H9 (cell line): ENCODE data around the gene KCNMA1. TPM values are rescaled to one million over a fixed set of nuclear protein-coding genes. Genes with fewer than 3 reads are reported as not detected.

Experiments used
- DNase-seq: peaks from one replicate; pipeline ENCODE4 v3.0.0-alpha.2; 2017
- H2AFZ ChIP-seq: one replicate; pipeline ENCODE4 v1.6.1; 2013; ENCODE audit warnings: mild to moderate bottlenecking, low read length, control low read depth, moderate library complexity
- H2AK5ac ChIP-seq: 2 replicates; pipeline ENCODE4 v1.6.1; 2013; ENCODE audit warnings: low read length, control low read depth, mixed read lengths; ENCODE audit not compliant: insufficient read length
- H2BK120ac ChIP-seq: one replicate; pipeline ENCODE4 v1.6.1; 2013; ENCODE audit warnings: low read depth, mild to moderate bottlenecking, low read length, control low read depth, inconsistent platforms; ENCODE audit not compliant: poor library complexity, severe bottlenecking
- H2BK12ac ChIP-seq: 2 replicates; pipeline ENCODE4 v1.6.1; 2013; ENCODE audit warnings: low read length, control low read depth, mixed read lengths, low read depth; ENCODE audit not compliant: insufficient read length
- H2BK15ac ChIP-seq: 2 replicates; pipeline ENCODE4 v1.6.1; 2013; ENCODE audit warnings: low read depth, low read length, control low read depth
- H2BK20ac ChIP-seq: one replicate; pipeline ENCODE4 v1.6.1; 2013; ENCODE audit warnings: low read depth, mild to moderate bottlenecking, low read length, control low read depth, inconsistent platforms; ENCODE audit not compliant: poor library complexity, severe bottlenecking
- H2BK5ac ChIP-seq: 2 replicates; pipeline ENCODE4 v1.6.1; 2013; ENCODE audit warnings: low read length, control low read depth, mixed read lengths; ENCODE audit not compliant: insufficient read length
- H3K14ac ChIP-seq: 2 replicates; pipeline ENCODE4 v1.6.1; 2013; ENCODE audit warnings: low read length, control low read depth; ENCODE audit not compliant: insufficient read depth
- H3K18ac ChIP-seq: 2 replicates; pipeline ENCODE4 v1.6.1; 2013; ENCODE audit warnings: low read depth, mild to moderate bottlenecking, mixed read lengths, low read length, control low read depth; ENCODE audit not compliant: insufficient read length
- H3K23ac ChIP-seq: 2 replicates; pipeline ENCODE4 v1.6.1; 2013; ENCODE audit warnings: low read length, control low read depth, mixed read lengths, low read depth; ENCODE audit not compliant: insufficient read length
- H3K23me2 ChIP-seq: 2 replicates; pipeline ENCODE4 v1.6.1; 2013; ENCODE audit warnings: low read depth, mild to moderate bottlenecking, mixed read lengths, low read length, control low read depth; ENCODE audit not compliant: insufficient read length, poor library complexity, severe bottlenecking
- H3K27ac ChIP-seq: 2 replicates; pipeline ENCODE4 v1.5.1; 2013; ENCODE audit warnings: low read length, control low read depth, mixed read lengths, low read depth; ENCODE audit not compliant: insufficient read length
- H3K27me3 ChIP-seq: 2 replicates; pipeline ENCODE4 v1.6.1; 2013; ENCODE audit warnings: low read length, control low read depth, inconsistent platforms; ENCODE audit not compliant: insufficient read depth
- H3K4ac ChIP-seq: 2 replicates; pipeline ENCODE4 v1.6.1; 2013; ENCODE audit warnings: low read depth, mild to moderate bottlenecking, control low read depth, inconsistent platforms, low read length, moderate library complexity
- H3K4me1 ChIP-seq: 2 replicates; pipeline ENCODE4 v1.6.1; 2013; ENCODE audit warnings: low read length, control low read depth, inconsistent platforms; ENCODE audit not compliant: insufficient read depth
- H3K4me2 ChIP-seq: 2 replicates; pipeline ENCODE4 v1.6.1; 2013; ENCODE audit warnings: low read length, control low read depth, mixed read lengths; ENCODE audit not compliant: insufficient read length, insufficient read depth
- H3K56ac ChIP-seq: 2 replicates; pipeline ENCODE4 v1.6.1; 2013; ENCODE audit warnings: low read depth, mild to moderate bottlenecking, mixed read lengths, low read length, control low read depth; ENCODE audit not compliant: insufficient read length
- H3K79me1 ChIP-seq: 2 replicates; pipeline ENCODE4 v1.6.1; 2013; ENCODE audit warnings: low read depth, mild to moderate bottlenecking, moderate library complexity, low read length, control low read depth, inconsistent platforms; ENCODE audit not compliant: insufficient read depth, poor library complexity, severe bottlenecking
- H3K79me2 ChIP-seq: 2 replicates; pipeline ENCODE4 v1.6.1; 2013; ENCODE audit warnings: low read length, control low read depth, inconsistent platforms; ENCODE audit not compliant: insufficient read depth
- H3K9ac ChIP-seq: 2 replicates; pipeline ENCODE4 v1.6.1; 2013; ENCODE audit warnings: low read length, control low read depth, mixed read lengths; ENCODE audit not compliant: insufficient read length; ENCODE audit errors: extremely low read depth
- H3K9me3 ChIP-seq: one replicate; pipeline ENCODE4 v1.6.1; 2013; ENCODE audit warnings: low read depth, low read length, inconsistent platforms; ENCODE audit not compliant: control insufficient read depth
- H3T11ph ChIP-seq: one replicate; pipeline ENCODE4 v1.6.1; 2013; ENCODE audit warnings: mild to moderate bottlenecking, low read length, control low read depth, inconsistent platforms
- H4K20me1 ChIP-seq: one replicate; pipeline ENCODE4 v1.6.1; 2013; ENCODE audit not compliant: control insufficient read depth, insufficient read length, insufficient read depth
- H4K5ac ChIP-seq: 2 replicates; pipeline ENCODE4 v1.6.1; 2013; ENCODE audit warnings: low read depth, mild to moderate bottlenecking, mixed read lengths, low read length, control low read depth; ENCODE audit not compliant: insufficient read length
- H4K8ac ChIP-seq: replicated peaks from 2 replicates; pipeline ENCODE4 v1.6.1; 2013; ENCODE audit warnings: low read length, control low read depth, mixed read lengths, low read depth; ENCODE audit not compliant: insufficient read length
- H4K91ac ChIP-seq: 2 replicates; pipeline ENCODE4 v1.6.1; 2013; ENCODE audit warnings: low read depth, mild to moderate bottlenecking, moderate library complexity, mixed read lengths, low read length, control low read depth; ENCODE audit not compliant: insufficient read length
- H3K27ac Mint-ChIP-seq, 3 experiments: 2 replicates in 2 of 3; 3 replicates in 1 of 3; pipeline ENCODE4 v1.8.0; 2020 to 2021; ENCODE audit warnings: mixed read lengths in 3 of 3, mild to moderate bottlenecking in 1 of 3, moderate library complexity in 1 of 3
- H3K27me3 Mint-ChIP-seq: 2 replicates; pipeline ENCODE4 v1.8.0; 2021; ENCODE audit warnings: low read depth, mild to moderate bottlenecking, moderate library complexity, mixed read lengths
- H3K36me3 Mint-ChIP-seq, 3 experiments: 2 replicates in 2 of 3; 3 replicates in 1 of 3; pipeline ENCODE4 v1.8.0; 2020 to 2021; ENCODE audit warnings: low read depth in 3 of 3, mixed read lengths in 3 of 3; ENCODE audit not compliant: insufficient read depth in 1 of 3
- H3K4me1 Mint-ChIP-seq, 2 experiments: 2 replicates each; pipeline ENCODE4 v1.8.0; 2020; ENCODE audit warnings: mixed read lengths in 2 of 2
- H3K4me3 Mint-ChIP-seq, 2 experiments: 2 replicates in 1 of 2; 3 replicates in 1 of 2; pipeline ENCODE4 v1.8.0; 2020 to 2021; ENCODE audit warnings: mild to moderate bottlenecking in 2 of 2, mixed read lengths in 2 of 2, moderate library complexity in 1 of 2
- H3K9me3 Mint-ChIP-seq, 2 experiments: 2 replicates in 1 of 2; 3 replicates in 1 of 2; pipeline ENCODE4 v1.8.0; 2020; ENCODE audit warnings: mild to moderate bottlenecking in 2 of 2, mixed read lengths in 2 of 2, moderate library complexity in 1 of 2
- CTCF ChIP-seq: fragments of 200-600 bp; sonication (generic); conservative IDR thresholded peaks from 3 replicates; pipeline ENCODE4 v1.8.0; 2021; ENCODE audit warnings: antibody characterized with exemption, mild to moderate bottlenecking
- WGBS: extraction: QIAGEN DNeasy Blood & Tissue Kit; methylation state at CpG from one replicate; pipeline ENCODE4 v1.1.7; 2013; ENCODE audit warnings: missing lambda C conversion rate, low lambda C conversion rate, mixed read lengths; ENCODE audit not compliant: insufficient read length; ENCODE audit errors: extremely low coverage; 5-methylcytosine and 5-hydroxymethylcytosine counted together
- total RNA-seq: library from RNA; stranded (reverse); gene quantifications from 2 replicates; pipeline ENCODE4 v1.2.1, GENCODE V29; 2021

Gene KCNMA1
- total RNA-seq, 1 experiment from 2014 or later = 2.0 TPM

GRCh38 chr10:77179015-77179695 is 458.5 kb downstream of the KCNMA1 start:
- Histone ChIP-seq H2BK15ac (no peak overlapping the region), H4K20me1 (no peaks in the 10 kb centered on the region), H2BK12ac (no peak overlapping the region), H4K5ac (no peak overlapping the region), H2BK120ac (no peak overlapping the region), H3K14ac (no peak overlapping the region), H3K79me1 (no peaks in the 10 kb centered on the region), H2BK5ac (no peak overlapping the region), H3K18ac (no peak overlapping the region), H3K23ac (no peak overlapping the region), H3K79me2 (no peaks in the 10 kb centered on the region), H3K4ac (no peak overlapping the region), H2AK5ac (no peak overlapping the region), H3T11ph (no peak overlapping the region), H3K9me3 (no peaks in the 10 kb centered on the region), H3K27me3 (no peaks in the 10 kb centered on the region), H3K4me1 (no peaks in the 10 kb centered on the region; the same call in 1 of the 2 replicates), H3K27ac (no peak overlapping the region), H3K56ac (no peak overlapping the region), H4K8ac (no peak overlapping the region), H3K23me2 (no peaks in the 10 kb centered on the region), H2BK20ac (no peak overlapping the region), H3K4me2 (peak overlapping the region; percentile 14), H2AFZ (no peak overlapping the region), H4K91ac (no peak overlapping the region), H3K9ac (no peak overlapping the region)
- no peaks in the 10 kb centered on the region for H3K36me3 Mint-ChIP-seq
- no peaks in the 10 kb centered on the region; the same call in 1 of the 2 replicates for H3K27me3 Mint-ChIP-seq
- no peak for TF ChIP-seq CTCF
- H3K4me1 Mint-ChIP-seq = peaks cover 8 to 11% of the 10 kb centered on the region in 2 experiments
- no CpG with 5 or more reads among the region's 12 CpGs for WGBS
- peak overlapping the region in 1 of 3 experiments; percentile 54; a peak in 1 of 7 replicates for H3K27ac Mint-ChIP-seq
- DNase-seq = peak; percentile 40
- peaks cover 0 to 3% of the 10 kb centered on the region in 2 experiments; a peak in 1 of 5 replicates for H3K9me3 Mint-ChIP-seq
- no peak overlapping the region for H3K4me3 Mint-ChIP-seq
